Neural cell (in vitro differentiated cells): ENCODE results near the gene SPR.

Experiments
- EP300 ChIP-seq: fragments of 450-650 bp; conservative IDR thresholded peaks from 2 replicates; pipeline ENCODE4 v1.6.1; 2014; ENCODE audit warnings: antibody characterized with exemption, mild to moderate bottlenecking, moderate library complexity; ENCODE audit not compliant: poor library complexity, severe bottlenecking
- EZH2 ChIP-seq: fragments of 200-600, 300-800 bp; shearing (Covaris generic), sonication (generic); IDR thresholded peaks from 2 replicates; pipeline ENCODE4 v1.6.1; 2014; ENCODE audit warnings: antibody characterized with exemption, low read length, borderline replicate concordance, mild to moderate bottlenecking; ENCODE audit not compliant: insufficient read depth, poor library complexity, severe bottlenecking
- POLR2AphosphoS5 ChIP-seq: IDR thresholded peaks from 2 replicates; pipeline ENCODE4 v1.6.1; 2012
- SMC3 ChIP-seq: fragments of 450-650 bp; conservative IDR thresholded peaks from 2 replicates; pipeline ENCODE4 v1.6.1; 2014; ENCODE audit warnings: antibody characterized with exemption, mild to moderate bottlenecking, moderate library complexity; ENCODE audit not compliant: poor library complexity
- TF ChIP-seq, protein P1 (sequence below): fragments of 450-650 bp; IDR thresholded peaks from 2 replicates; pipeline ENCODE4 v1.5.1; 2014; ENCODE audit warnings: antibody characterized with exemption, mild to moderate bottlenecking, moderate library complexity; ENCODE audit not compliant: poor library complexity, severe bottlenecking

DNA sequence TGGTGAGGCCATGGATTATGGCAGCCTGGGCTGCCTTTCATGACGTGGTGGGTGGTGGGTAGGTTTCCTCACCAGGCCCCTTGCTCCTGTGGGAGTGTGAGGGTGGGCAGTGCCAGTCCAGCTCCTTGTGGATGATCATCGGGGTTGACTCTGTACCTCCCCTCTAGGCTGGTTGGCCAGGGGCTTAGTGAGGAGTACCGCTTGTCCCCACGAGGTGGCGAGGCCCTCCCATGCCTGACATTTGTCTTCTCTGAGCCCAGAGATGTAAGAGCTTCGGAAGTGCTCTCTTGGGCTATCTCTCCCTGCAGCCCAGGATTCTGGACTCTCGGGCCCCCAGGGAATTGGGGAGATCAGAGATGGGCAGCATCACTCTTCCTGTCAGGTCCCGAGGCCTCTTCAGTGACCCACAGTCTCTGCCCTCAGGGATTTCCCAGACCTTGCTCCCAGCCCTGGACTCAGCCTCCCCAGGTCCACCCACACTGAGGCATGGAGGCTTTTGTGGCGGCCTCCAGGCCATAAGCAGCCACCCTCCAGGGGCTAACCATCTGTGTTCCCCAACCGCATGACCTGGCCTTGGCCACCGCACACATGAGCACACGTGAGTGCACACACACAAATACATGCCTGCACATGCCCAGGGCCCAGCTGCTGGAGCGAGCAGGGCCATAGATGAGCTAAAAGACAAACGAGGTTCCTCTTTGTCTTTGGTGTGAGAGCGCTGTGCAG is 6.5 kb downstream of the SPR start:
- TF ChIP-seq EZH2 (no peak), POLR2AphosphoS5 (no peak), SMC3 (peak; percentile 82), EP300 (no peak)
- TF ChIP-seq, protein P1, sequence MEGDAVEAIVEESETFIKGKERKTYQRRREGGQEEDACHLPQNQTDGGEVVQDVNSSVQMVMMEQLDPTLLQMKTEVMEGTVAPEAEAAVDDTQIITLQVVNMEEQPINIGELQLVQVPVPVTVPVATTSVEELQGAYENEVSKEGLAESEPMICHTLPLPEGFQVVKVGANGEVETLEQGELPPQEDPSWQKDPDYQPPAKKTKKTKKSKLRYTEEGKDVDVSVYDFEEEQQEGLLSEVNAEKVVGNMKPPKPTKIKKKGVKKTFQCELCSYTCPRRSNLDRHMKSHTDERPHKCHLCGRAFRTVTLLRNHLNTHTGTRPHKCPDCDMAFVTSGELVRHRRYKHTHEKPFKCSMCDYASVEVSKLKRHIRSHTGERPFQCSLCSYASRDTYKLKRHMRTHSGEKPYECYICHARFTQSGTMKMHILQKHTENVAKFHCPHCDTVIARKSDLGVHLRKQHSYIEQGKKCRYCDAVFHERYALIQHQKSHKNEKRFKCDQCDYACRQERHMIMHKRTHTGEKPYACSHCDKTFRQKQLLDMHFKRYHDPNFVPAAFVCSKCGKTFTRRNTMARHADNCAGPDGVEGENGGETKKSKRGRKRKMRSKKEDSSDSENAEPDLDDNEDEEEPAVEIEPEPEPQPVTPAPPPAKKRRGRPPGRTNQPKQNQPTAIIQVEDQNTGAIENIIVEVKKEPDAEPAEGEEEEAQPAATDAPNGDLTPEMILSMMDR: peak; percentile 80
